Left ventricle myocardium inferior (tissue), 1 donor: ENCODE results near the gene STAMBPL1. TPM values are rescaled to one million over a fixed set of nuclear protein-coding genes. Genes with fewer than 3 reads are reported as not detected.

ENCODE experiments used
- DNase-seq: peaks from one replicate; pipeline ENCODE4 v3.0.0-alpha.2; 2020
- H3K27ac ChIP-seq: fragments of 200-600 bp; replicated peaks from 2 replicates; pipeline ENCODE4 v1.8.0; 2021
- H3K27me3 ChIP-seq: fragments of 200-600 bp; 2 replicates; pipeline ENCODE4 v1.8.0; 2021; ENCODE audit warnings: low read depth
- H3K36me3 ChIP-seq: fragments of 200-600 bp; 2 replicates; pipeline ENCODE4 v1.8.0; 2021
- H3K4me1 ChIP-seq: fragments of 200-600 bp; 2 replicates; pipeline ENCODE4 v1.8.0; 2021
- H3K4me3 ChIP-seq: fragments of 200-600 bp; 2 replicates; pipeline ENCODE4 v1.8.0; 2021; ENCODE audit warnings: mild to moderate bottlenecking, moderate library complexity
- H3K9me3 ChIP-seq: fragments of 200-600 bp; replicated peaks from 2 replicates; pipeline ENCODE4 v1.8.0; 2021
- intact Hi-C: fragments of 100-400 bp; cut with micrococcal nuclease; formaldehyde crosslinking; loops from one replicate; pipeline ENCODE4 v1.11.0; 2022
- total RNA-seq: library from RNA; stranded (reverse); fragmentation: NEBNext Ultra II Directional; extraction: Animal tissue kit (Norgen Biotek cat#: 25700); gene quantifications from one replicate; pipeline ENCODE4 v1.2.1, GENCODE V29; 2021
- TF ChIP-seq, protein P1 (sequence below): fragments of 200-600 bp; IDR thresholded peaks from 2 replicates; pipeline ENCODE4 v1.8.0; 2021; ENCODE audit warnings: antibody characterized with exemption, mild to moderate bottlenecking, borderline replicate concordance
- donor health status: DM: no; HTN: yes; CAD: no; lungs with severe emphysema.

Gene STAMBPL1
- total RNA-seq, 1 donor from 2014 or later = 2.5 TPM

DNA sequence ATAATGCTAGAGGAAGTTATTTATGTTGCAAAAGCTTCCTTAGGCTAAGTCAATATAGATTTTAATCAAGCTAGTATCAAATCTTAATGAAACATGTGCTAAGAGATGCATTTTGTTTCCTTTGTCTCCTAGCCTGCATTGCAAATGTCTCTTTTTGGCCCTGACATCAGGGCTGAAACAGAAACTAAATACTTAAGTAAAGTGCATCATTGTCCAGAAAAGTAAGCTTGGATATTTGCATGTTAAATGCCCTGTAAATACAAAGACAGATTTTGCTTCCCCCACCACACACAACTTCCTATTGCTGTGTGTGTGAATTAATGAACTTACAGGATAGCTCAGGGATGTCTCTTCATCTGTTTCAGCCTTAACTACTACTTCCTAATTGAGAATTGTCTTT is 10.0 kb upstream of the STAMBPL1 start:
- peaks cover 6% of the 10 kb centered on the region for H3K4me1 ChIP-seq
- peaks cover 5% of the 10 kb centered on the region for H3K27me3 ChIP-seq
- DNase-seq = no peak
- TF ChIP-seq, protein P1, sequence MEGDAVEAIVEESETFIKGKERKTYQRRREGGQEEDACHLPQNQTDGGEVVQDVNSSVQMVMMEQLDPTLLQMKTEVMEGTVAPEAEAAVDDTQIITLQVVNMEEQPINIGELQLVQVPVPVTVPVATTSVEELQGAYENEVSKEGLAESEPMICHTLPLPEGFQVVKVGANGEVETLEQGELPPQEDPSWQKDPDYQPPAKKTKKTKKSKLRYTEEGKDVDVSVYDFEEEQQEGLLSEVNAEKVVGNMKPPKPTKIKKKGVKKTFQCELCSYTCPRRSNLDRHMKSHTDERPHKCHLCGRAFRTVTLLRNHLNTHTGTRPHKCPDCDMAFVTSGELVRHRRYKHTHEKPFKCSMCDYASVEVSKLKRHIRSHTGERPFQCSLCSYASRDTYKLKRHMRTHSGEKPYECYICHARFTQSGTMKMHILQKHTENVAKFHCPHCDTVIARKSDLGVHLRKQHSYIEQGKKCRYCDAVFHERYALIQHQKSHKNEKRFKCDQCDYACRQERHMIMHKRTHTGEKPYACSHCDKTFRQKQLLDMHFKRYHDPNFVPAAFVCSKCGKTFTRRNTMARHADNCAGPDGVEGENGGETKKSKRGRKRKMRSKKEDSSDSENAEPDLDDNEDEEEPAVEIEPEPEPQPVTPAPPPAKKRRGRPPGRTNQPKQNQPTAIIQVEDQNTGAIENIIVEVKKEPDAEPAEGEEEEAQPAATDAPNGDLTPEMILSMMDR = no peak
- no peak overlapping the region for H3K27ac ChIP-seq
- no peak overlapping the region for H3K4me3 ChIP-seq
- H3K36me3 ChIP-seq = no peaks in the 10 kb centered on the region
- intact Hi-C loops = no loop called here
- H3K9me3 ChIP-seq = peaks cover 3% of the 10 kb centered on the region

- DNase-seq = no peak
- Histone ChIP-seq H3K27me3 (peaks cover 24% of the 10 kb centered on the region), H3K4me3 (no peak overlapping the region), H3K4me1 (peaks cover 6% of the 10 kb centered on the region), H3K27ac (no peak overlapping the region), H3K36me3 (no peaks in the 10 kb centered on the region), H3K9me3 (peaks cover 3% of the 10 kb centered on the region)
- intact Hi-C loops = no loop called here
- TF ChIP-seq, protein P1 = no peak
These were observed 6.3 kb upstream of the STAMBPL1 start for GRCh38 chr10:88873757-88874156.

DNA sequence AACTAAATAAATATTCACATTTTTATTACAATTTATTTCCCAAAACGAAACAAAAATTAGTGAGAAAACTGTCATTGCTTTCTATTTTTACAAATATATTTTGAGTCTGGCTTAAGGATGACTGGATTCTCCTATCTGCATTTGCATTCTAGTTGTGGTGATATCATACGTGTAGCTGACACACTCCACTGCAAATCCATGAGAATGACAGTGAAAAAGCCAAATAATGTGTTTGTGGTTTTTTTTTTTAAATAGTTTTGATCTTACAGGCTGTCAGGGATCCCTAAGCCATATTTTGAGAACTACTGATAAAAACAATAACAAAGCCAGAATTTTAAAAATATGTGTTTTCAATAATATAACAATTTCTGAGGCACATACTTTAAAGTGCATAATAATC is 5.8 kb upstream of the STAMBPL1 start:
- intact Hi-C loops = no loop called here
- H3K36me3 ChIP-seq = no peaks in the 10 kb centered on the region
- H3K9me3 ChIP-seq = peaks cover 3% of the 10 kb centered on the region
- DNase-seq = no peak
- peaks cover 24% of the 10 kb centered on the region for H3K27me3 ChIP-seq
- TF ChIP-seq, protein P1 = no peak
- H3K27ac ChIP-seq = no peak overlapping the region
- H3K4me1 ChIP-seq = peaks cover 9% of the 10 kb centered on the region
- no peak overlapping the region for H3K4me3 ChIP-seq

DNA sequence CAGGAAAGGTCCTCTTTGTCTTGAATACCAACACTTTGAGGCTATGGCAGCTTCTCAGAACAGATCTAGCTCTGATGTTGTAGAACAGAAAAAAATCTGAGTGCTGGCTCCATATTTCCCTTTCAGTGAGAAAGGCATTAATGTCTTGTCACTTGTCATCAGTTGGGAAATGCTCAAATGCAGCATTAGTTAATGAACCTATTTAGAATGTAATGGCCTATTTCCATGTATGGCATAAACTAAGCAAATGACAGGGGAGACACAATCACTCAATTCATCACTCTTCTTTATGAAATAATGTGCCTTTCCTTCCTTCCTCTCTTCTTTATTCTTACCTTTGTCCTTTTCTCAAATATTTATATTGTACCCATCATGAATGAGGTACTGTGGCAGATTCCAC is 5.0 kb upstream of the STAMBPL1 start:
- peaks cover 17% of the 10 kb centered on the region for H3K4me1 ChIP-seq
- peaks cover 24% of the 10 kb centered on the region for H3K27me3 ChIP-seq
- H3K4me3 ChIP-seq = no peak overlapping the region
- TF ChIP-seq, protein P1 = no peak
- intact Hi-C loops = no loop called here
- no peak overlapping the region for H3K27ac ChIP-seq
- peaks cover 3% of the 10 kb centered on the region for H3K9me3 ChIP-seq
- DNase-seq = no peak
- no peaks in the 10 kb centered on the region for H3K36me3 ChIP-seq

DNA sequence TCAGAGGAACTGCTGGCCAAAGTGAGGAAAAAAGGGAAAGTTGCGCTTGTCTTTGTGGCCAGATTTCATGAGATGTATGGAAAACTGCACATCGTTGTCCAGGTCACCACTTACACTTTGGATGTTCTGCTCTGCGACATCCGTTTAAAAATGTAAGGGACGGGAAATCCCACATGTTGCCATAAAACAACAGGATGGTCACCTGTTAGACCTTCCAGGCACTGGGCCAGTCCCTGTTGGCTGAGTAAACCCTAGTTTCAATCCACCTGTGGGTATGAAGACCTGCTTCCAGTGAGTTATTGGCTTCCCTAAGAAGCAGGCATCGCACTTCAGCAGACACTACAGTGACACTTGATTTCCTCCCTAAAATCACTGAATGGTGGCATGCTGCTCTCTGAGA is 2.7 kb upstream of the STAMBPL1 start:
- Histone ChIP-seq H3K27me3 (peaks cover 24% of the 10 kb centered on the region), H3K9me3 (no peaks in the 10 kb centered on the region), H3K4me1 (peaks cover 39% of the 10 kb centered on the region), H3K4me3 (no peak overlapping the region), H3K27ac (no peak overlapping the region), H3K36me3 (no peaks in the 10 kb centered on the region)
- TF ChIP-seq, protein P1 = no peak
- DNase-seq = no peak
- intact Hi-C loops = no loop called here
